DMS153 treated with DMSO at 0.1 percent for 48 hours (cell line): ENCODE results near the gene CA5A.
A peak's percentile ranks its signal among the peaks of the same experiment; 100 is the strongest.
"Not testable (repeated sequence)": the region's sequence is repeated elsewhere in the genome, so short reads cannot be mapped to it uniquely, and the experiment has no call there.

Experiments used
- DNase-seq: peaks from one replicate; lab custom pipeline; 2025; ENCODE audit not compliant: unreplicated experiment; lab: John Stamatoyannopoulos, UW

CA5A gene

GRCh38 chr16:87926246-87927194 is 9.8 kb downstream of the CA5A start:
- peak; percentile 59 for DNase-seq

GRCh38 chr16:87924811-87925670 is 11.3 kb downstream of the CA5A start:
- DNase-seq: peak; percentile 90

GRCh38 chr16:87924041-87924810 is 12.1 kb downstream of the CA5A start:
- peak; percentile 65 for DNase-seq

GRCh38 chr16:87922250-87922871 is 14.0 kb downstream of the CA5A start:
- DNase-seq: no peak

GRCh38 chr16:87921236-87921773 is 15.0 kb downstream of the CA5A start:
- DNase-seq: no peak

GRCh38 chr16:87919681-87919994 is 16.7 kb downstream of the CA5A start:
- DNase-seq: no peak

GRCh38 chr16:87918866-87919680 is 17.3 kb downstream of the CA5A start:
- no peak for DNase-seq

- no peak for DNase-seq
Observed at GRCh38 chr16:87918338-87918737, 18.0 kb downstream of the CA5A start.

- no peak for DNase-seq
Observed at GRCh38 chr16:87917503-87917902, 18.8 kb downstream of the CA5A start.

- DNase-seq: no peak
Observed at GRCh38 chr16:87914812-87915211, 21.5 kb downstream of the CA5A start.

- DNase-seq: not testable (repeated sequence)
Observed at GRCh38 chr16:87914021-87914725, 22.2 kb downstream of the CA5A start.

GRCh38 chr16:87912691-87913090 is 23.6 kb downstream of the CA5A start:
- not testable (repeated sequence) for DNase-seq

GRCh38 chr16:87911106-87911763 is 25.1 kb downstream of the CA5A start:
- DNase-seq: peak; percentile 82

GRCh38 chr16:87909203-87909935 is 27.0 kb downstream of the CA5A start:
- DNase-seq: peak; percentile 3

- DNase-seq: not testable (repeated sequence)
Observed at GRCh38 chr16:87908101-87908500, 28.2 kb downstream of the CA5A start.

- DNase-seq: not testable (repeated sequence)
Observed at GRCh38 chr16:87905521-87905920, 30.8 kb downstream of the CA5A start.

GRCh38 chr16:87904963-87905362 is 31.4 kb downstream of the CA5A start:
- DNase-seq: not testable (repeated sequence)

- DNase-seq: not testable (repeated sequence)
Observed at GRCh38 chr16:87900489-87900888, 35.8 kb downstream of the CA5A start.
